Loucy (cell line): ENCODE measurements around the gene SURF1.

Experiments used
- H2AFZ ChIP-seq: fragments of 200-600 bp; sonication (generic); 2 replicates; pipeline ENCODE4 v1.6.0; 2016; ENCODE audit warnings: antibody characterized with exemption, mild to moderate bottlenecking, low read length, moderate library complexity
- H3F3A ChIP-seq: fragments of 200-600 bp; 2 replicates; pipeline ENCODE4 v1.6.0; 2016; ENCODE audit warnings: antibody characterized with exemption, low read depth, mild to moderate bottlenecking
- H3K27me3 ChIP-seq: fragments of 200-600 bp; sonication (generic); 2 replicates; pipeline ENCODE4 v1.6.1; 2014; ENCODE audit warnings: low read length, mild to moderate bottlenecking; ENCODE audit not compliant: insufficient read depth, poor library complexity, severe bottlenecking
- H3K36me3 ChIP-seq: fragments of 200-600 bp; sonication (generic); 2 replicates; pipeline ENCODE4 v1.6.1; 2016; ENCODE audit warnings: low read length; ENCODE audit not compliant: insufficient read depth
- H3K4me1 ChIP-seq: fragments of 200-600 bp; sonication (generic); 2 replicates; pipeline ENCODE4 v1.5.1; 2014; ENCODE audit warnings: low read length, mild to moderate bottlenecking; ENCODE audit not compliant: insufficient read depth, poor library complexity, severe bottlenecking
- H3K4me2 ChIP-seq: fragments of 200-600 bp; sonication (generic); 2 replicates; pipeline ENCODE4 v1.6.0; 2014; ENCODE audit warnings: antibody characterized with exemption, low read length, low read depth, mild to moderate bottlenecking; ENCODE audit not compliant: poor library complexity, severe bottlenecking
- H3K4me3 ChIP-seq: fragments of 200-600 bp; sonication (generic); 2 replicates; pipeline ENCODE4 v1.5.1; 2014; ENCODE audit warnings: low read length, mild to moderate bottlenecking, mixed read lengths; ENCODE audit not compliant: poor library complexity, severe bottlenecking
- H3K79me2 ChIP-seq: fragments of 200-600 bp; sonication (generic); 2 replicates; pipeline ENCODE4 v1.6.1; 2014; ENCODE audit warnings: low read length; ENCODE audit not compliant: insufficient read depth
- H3K9ac ChIP-seq: fragments of 200-600 bp; sonication (generic); 2 replicates; pipeline ENCODE4 v1.6.0; 2014; ENCODE audit warnings: mild to moderate bottlenecking, low read depth, low read length, moderate library complexity; ENCODE audit not compliant: poor library complexity, severe bottlenecking
- H3K9me2 ChIP-seq: fragments of 200-600 bp; sonication (generic); replicated peaks from 2 replicates; pipeline ENCODE4 v1.6.1; 2016; ENCODE audit warnings: low read depth, low read length, mixed read lengths
- H3K9me3 ChIP-seq: fragments of 200-600 bp; sonication (generic); 2 replicates; pipeline ENCODE4 v1.6.1; 2014; ENCODE audit warnings: mild to moderate bottlenecking, antibody characterized with exemption, low read length, low read depth; ENCODE audit not compliant: insufficient read depth
- H4K20me1 ChIP-seq: fragments of 200-600 bp; sonication (generic); 2 replicates; pipeline ENCODE4 v1.6.0; 2014; ENCODE audit warnings: antibody characterized with exemption, low read length, mild to moderate bottlenecking; ENCODE audit not compliant: insufficient read depth, poor library complexity, severe bottlenecking
- EZH2phosphoT487 ChIP-seq: fragments of 200-600 bp; IDR thresholded peaks from 2 replicates; pipeline ENCODE4 v1.6.1; 2018; ENCODE audit warnings: antibody characterized with exemption, mild to moderate bottlenecking, moderate library complexity, borderline replicate concordance
- TF ChIP-seq, protein P1 (sequence below): fragments of 200-600 bp; sonication (generic); conservative IDR thresholded peaks from 2 replicates; pipeline ENCODE4 v1.5.1; 2014; ENCODE audit warnings: mild to moderate bottlenecking, antibody characterized with exemption, low read length

The SURF1 gene, protein sequence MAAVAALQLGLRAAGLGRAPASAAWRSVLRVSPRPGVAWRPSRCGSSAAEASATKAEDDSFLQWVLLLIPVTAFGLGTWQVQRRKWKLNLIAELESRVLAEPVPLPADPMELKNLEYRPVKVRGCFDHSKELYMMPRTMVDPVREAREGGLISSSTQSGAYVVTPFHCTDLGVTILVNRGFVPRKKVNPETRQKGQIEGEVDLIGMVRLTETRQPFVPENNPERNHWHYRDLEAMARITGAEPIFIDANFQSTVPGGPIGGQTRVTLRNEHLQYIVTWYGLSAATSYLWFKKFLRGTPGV

GRCh38 chr9:133356391-133357091, at the start of gene SURF1, which contains the start of gene SURF2:
Gene SURF1, minus strand, starts transcription at chr9:133356487. Its CDS starts 34 bp downstream, at chr9:133356453.
Gene SURF2, plus strand, starts transcription at chr9:133356550. Its CDS starts 43 bp downstream, at chr9:133356593.
- Histone ChIP-seq H3K27me3 (no peaks in the 10 kb centered on the region), H3K36me3 (peaks cover 35% of the 10 kb centered on the region), H3K4me2 (peak within 1 kb of the TSS; percentile 95), H3K9ac (peak within 1 kb of the TSS; percentile 80), H2AFZ (peak within 1 kb of the TSS; percentile 58), H3K9me2 (no peaks in the 10 kb centered on the region), H4K20me1 (peaks cover 29% of the 10 kb centered on the region), H3K4me3 (peak within 1 kb of the TSS; percentile 94), H3K9me3 (no peaks in the 10 kb centered on the region), H3F3A (peaks cover 4% of the 10 kb centered on the region; the same call in 1 of the 2 replicates), H3K4me1 (peaks cover 8% of the 10 kb centered on the region), H3K79me2 (peaks cover 52% of the 10 kb centered on the region)
- TF ChIP-seq EZH2phosphoT487, result no peak
- TF ChIP-seq, protein P1, sequence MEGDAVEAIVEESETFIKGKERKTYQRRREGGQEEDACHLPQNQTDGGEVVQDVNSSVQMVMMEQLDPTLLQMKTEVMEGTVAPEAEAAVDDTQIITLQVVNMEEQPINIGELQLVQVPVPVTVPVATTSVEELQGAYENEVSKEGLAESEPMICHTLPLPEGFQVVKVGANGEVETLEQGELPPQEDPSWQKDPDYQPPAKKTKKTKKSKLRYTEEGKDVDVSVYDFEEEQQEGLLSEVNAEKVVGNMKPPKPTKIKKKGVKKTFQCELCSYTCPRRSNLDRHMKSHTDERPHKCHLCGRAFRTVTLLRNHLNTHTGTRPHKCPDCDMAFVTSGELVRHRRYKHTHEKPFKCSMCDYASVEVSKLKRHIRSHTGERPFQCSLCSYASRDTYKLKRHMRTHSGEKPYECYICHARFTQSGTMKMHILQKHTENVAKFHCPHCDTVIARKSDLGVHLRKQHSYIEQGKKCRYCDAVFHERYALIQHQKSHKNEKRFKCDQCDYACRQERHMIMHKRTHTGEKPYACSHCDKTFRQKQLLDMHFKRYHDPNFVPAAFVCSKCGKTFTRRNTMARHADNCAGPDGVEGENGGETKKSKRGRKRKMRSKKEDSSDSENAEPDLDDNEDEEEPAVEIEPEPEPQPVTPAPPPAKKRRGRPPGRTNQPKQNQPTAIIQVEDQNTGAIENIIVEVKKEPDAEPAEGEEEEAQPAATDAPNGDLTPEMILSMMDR, result 0 out of 2 replicates have a peak, but pooled peaks have one; percentile 13

DNA sequence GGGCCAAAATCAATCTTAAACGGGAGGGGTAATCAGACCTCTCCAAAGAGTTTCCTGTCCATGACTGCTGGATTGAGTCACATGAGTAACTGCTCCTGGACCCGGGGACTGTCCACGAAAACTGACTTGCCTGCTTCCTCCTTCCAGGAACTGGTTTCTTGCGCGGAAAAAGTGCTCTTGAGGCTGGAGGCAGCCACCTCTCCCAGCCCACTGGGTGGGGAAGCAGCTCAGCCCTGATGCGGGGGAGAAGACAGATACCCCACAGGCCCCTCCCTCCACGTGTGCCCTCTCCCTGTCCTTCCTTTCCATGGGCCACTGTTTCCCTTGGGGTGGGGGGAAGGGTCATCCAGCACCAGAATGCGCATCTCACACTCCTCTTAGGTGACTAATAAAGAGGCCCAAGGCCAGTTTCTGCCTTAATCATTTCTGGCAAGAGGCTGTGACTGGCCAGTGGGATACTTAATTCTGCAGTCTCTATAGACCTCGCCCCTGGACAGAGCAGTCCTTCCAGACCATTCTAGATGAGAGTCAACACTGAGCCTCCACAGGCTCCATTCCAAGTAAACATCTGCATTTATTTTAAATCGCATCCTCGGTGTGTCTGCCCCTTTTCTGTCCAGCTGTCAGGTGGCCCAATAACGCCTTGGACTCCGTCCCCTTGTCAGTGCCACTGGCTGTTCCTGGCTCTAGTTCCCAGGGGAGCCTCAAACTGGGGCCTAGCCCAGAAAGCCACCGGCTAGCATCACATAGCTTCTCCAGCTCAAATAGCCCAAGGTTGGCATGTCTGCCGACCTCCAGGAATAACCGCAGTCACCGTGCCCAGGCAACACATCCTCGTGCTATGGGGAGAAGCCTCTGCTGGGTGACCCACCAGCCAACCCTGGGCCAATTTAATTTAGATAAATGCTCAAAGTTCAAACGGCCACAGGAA, 49.5 kb upstream of the SURF1 start:
- no peaks in the 10 kb centered on the region for H3K4me1 ChIP-seq
- no peaks in the 10 kb centered on the region for H3K9me3 ChIP-seq
- H3K9ac ChIP-seq, result no peak overlapping the region
- no peaks in the 10 kb centered on the region for H3K79me2 ChIP-seq
- H3K36me3 ChIP-seq, result peaks cover 52% of the 10 kb centered on the region; the same call in 1 of the 2 replicates
- H3K4me2 ChIP-seq, result no peak overlapping the region
- no peak overlapping the region for H3K4me3 ChIP-seq
- no peaks in the 10 kb centered on the region for H3F3A ChIP-seq
- TF ChIP-seq, protein P1, result no peak
- no peak for TF ChIP-seq EZH2phosphoT487
- no peak overlapping the region for H2AFZ ChIP-seq
- H3K27me3 ChIP-seq, result no peaks in the 10 kb centered on the region
- H3K9me2 ChIP-seq, result no peaks in the 10 kb centered on the region
- H4K20me1 ChIP-seq, result no peaks in the 10 kb centered on the region

GRCh38 chr9:133404454-133405002, 48.2 kb upstream of the SURF1 start:
- H3K9ac ChIP-seq, result no peak overlapping the region
- H3K4me2 ChIP-seq, result no peak overlapping the region
- no peaks in the 10 kb centered on the region for H3K27me3 ChIP-seq
- H2AFZ ChIP-seq, result no peak overlapping the region
- peaks cover 39% of the 10 kb centered on the region; the same call in 1 of the 2 replicates for H3K36me3 ChIP-seq
- H4K20me1 ChIP-seq, result no peaks in the 10 kb centered on the region
- TF ChIP-seq, protein P1, result no peak
- no peak for TF ChIP-seq EZH2phosphoT487
- H3K4me3 ChIP-seq, result no peak overlapping the region
- no peaks in the 10 kb centered on the region for H3F3A ChIP-seq
- no peaks in the 10 kb centered on the region for H3K4me1 ChIP-seq
- H3K9me3 ChIP-seq, result no peaks in the 10 kb centered on the region
- H3K9me2 ChIP-seq, result no peaks in the 10 kb centered on the region
- H3K79me2 ChIP-seq, result no peaks in the 10 kb centered on the region
